Heart left ventricle (tissue), 16 donors: ENCODE results near the gene MROH8. TPM values are rescaled to one million over a fixed set of nuclear protein-coding genes. Genes with fewer than 3 reads are reported as not detected.

Experiments
- ATAC-seq, 4 donors: fragments of 200-7000 bp; cut with Tn5 transposase; one replicate each; pipeline ENCODE4 v1.9.1; 2020 to 2022; ENCODE audit warnings: moderate library complexity in 4 of 4, mild to moderate bottlenecking in 3 of 4, moderate number of reproducible peaks in 1 of 4
- DNase-seq, 5 donors: peaks; one replicate each; pipeline ENCODE4 v3.0.0-alpha.2; 2020
- H3K27ac ChIP-seq, 12 donors: fragments of 200-600 bp; sonication (generic) in 4 of 12; one replicate each; pipeline versions ENCODE4 v1.5.0 to v1.8.0; 2016 to 2022; ENCODE audit warnings: mild to moderate bottlenecking in 2 of 12
- H3K27me3 ChIP-seq, 9 donors: fragments of 200-600 bp; sonication (generic) in 2 of 9; one replicate each; pipeline versions ENCODE4 v1.5.1 to v1.8.0; 2016 to 2022; ENCODE audit warnings: mild to moderate bottlenecking in 3 of 9
- H3K36me3 ChIP-seq, 9 donors: fragments of 200-600 bp; sonication (generic) in 2 of 9; one replicate each; pipeline versions ENCODE4 v1.5.0 to v1.8.0; 2018 to 2022; ENCODE audit warnings: mild to moderate bottlenecking in 2 of 9
- H3K4me1 ChIP-seq, 12 donors: fragments of 200-600 bp; sonication (generic) in 4 of 12; one replicate each; pipeline versions ENCODE4 v1.5.0 to v1.8.0; 2016 to 2022; ENCODE audit warnings: mild to moderate bottlenecking in 3 of 12
- H3K4me3 ChIP-seq, 12 donors: fragments of 200-600 bp; sonication (generic) in 4 of 12; one replicate each; pipeline versions ENCODE4 v1.5.0 to v1.8.0; 2017 to 2022; ENCODE audit warnings: mild to moderate bottlenecking in 9 of 12, moderate library complexity in 4 of 12
- H3K9me3 ChIP-seq, 12 donors: fragments of 200-600 bp; sonication (generic) in 4 of 12; one replicate each; pipeline versions ENCODE4 v1.5.0 to v1.8.0; 2016 to 2022; ENCODE audit warnings: mild to moderate bottlenecking in 1 of 12
- POLR2A ChIP-seq, 2 donors: fragments of 450-650 bp; IDR thresholded peaks; one replicate each; pipeline ENCODE4 v1.6.1; 2017; ENCODE audit warnings: antibody characterized with exemption in 2 of 2, mild to moderate bottlenecking in 2 of 2, moderate library complexity in 2 of 2
- WGBS, 4 donors: extraction: QIAGEN DNeasy Blood & Tissue Kit in 2 of 4; methylation state at CpG; one replicate each; pipeline versions ENCODE4 v1.1.5 to v1.1.7; 2013 to 2018; 5-methylcytosine and 5-hydroxymethylcytosine counted together
- intact Hi-C, 10 donors: fragments of 100-400 bp; cut with DNase I; formaldehyde crosslinking; loops; one replicate each; pipeline versions ENCODE4 v1.11.1 to v1.14.2; 2022
- polyA plus RNA-seq, 2 donors: library from polyadenylated mRNA; stranded (reverse); fragments of 200-250 nt; gene quantifications; one replicate each; pipeline ENCODE4 v1.2.3, GENCODE V29; 2013
- total RNA-seq, 9 donors: library from RNA; depleted of rRNA in 2 of 9; stranded (reverse); fragments of >200 nt in 2 of 9; fragmentation: NEBNext Ultra II Directional in 3 of 9; extraction: Animal tissue kit (Norgen Biotek cat#: 25700) in 3 of 9; gene quantifications; one replicate each; pipeline versions ENCODE4 v1.1.0 to v1.2.4, GENCODE V29; 2016 to 2023
- TF ChIP-seq, protein P1 (sequence below), 12 donors: fragments of 200-600 bp; sonication (generic) in 4 of 12; IDR thresholded peaks; one replicate each; pipeline versions ENCODE4 v1.5.0 to v1.8.0; 2018 to 2022; ENCODE audit warnings: antibody characterized with exemption in 12 of 12, mild to moderate bottlenecking in 5 of 12
- donor health status: ischemic (EF 13 %, LVEDD 7.1; RV severe dilation, severe dysfunction).
- donor health status: healthy with polysubstance abuse.
- donor health status: DM: no; HTN: yes; CAD: no.
- donor health status: DM: no; HTN: no; CAD: no.
- donor health status: ischemic (EF 25% LVEDD 6.9; RV normal size, moderate dysfunction).
- donor health status: ischemic (EF 25% LVEDD 5.7; RV mildly dilated, moderate dysfunction).
- donor health status: healthy.
- donor health status: DM: yes; HTN: yes; CAD: no.
- donor health status: ischemic (EF 35%, LVEDD 5.7; RV mildly dilated, moderate dysfunction).
- donor health status: nonischemic (EF 11% LVEDD 7.7; RV severe dilation, severe dysfunction).
- donor health status: DM: yes; HTN: yes; CAD: no.
- donor health status: PGD.
- donor health status: ischemic (EF 29% LVEDD 5.4; RV normal size, mild dysfunction).
- donor health status: nonischemic (EF 23%, LVEDD 6.1; RV moderate dilation, normal function).

The MROH8 gene
- total and polyA plus RNA-seq, 11 donors: 1.4 to 8.1 (median 5.2) TPM

DNA sequence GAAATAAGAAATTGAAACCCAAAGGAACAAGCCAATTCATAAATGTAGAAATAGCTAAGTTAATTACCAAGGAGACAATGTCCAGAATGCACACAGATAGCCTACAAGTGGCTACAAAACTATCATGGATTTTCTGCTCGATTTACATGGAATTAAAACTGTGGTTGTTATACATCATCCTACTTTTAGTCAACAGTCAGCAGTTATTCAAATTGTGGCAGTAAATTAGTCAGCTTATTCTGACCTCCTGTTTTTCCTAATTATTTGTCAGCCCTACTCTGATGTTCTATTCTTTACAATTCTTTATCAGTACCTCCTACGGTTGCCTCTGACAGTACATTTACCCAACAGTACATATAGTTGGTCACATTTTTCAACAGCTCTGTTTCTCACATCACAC lies 113.2 kb downstream of the MROH8 start:
- 87 to 94% (median 92%) methylated on average over 2 of the region's 2 CpGs for WGBS, 4 donors
- ATAC-seq (no peak), DNase-seq (no peak)
- no peak for TF ChIP-seq POLR2A (IDR thresholded peaks at IDR 0.05)
- TF ChIP-seq, protein P1, sequence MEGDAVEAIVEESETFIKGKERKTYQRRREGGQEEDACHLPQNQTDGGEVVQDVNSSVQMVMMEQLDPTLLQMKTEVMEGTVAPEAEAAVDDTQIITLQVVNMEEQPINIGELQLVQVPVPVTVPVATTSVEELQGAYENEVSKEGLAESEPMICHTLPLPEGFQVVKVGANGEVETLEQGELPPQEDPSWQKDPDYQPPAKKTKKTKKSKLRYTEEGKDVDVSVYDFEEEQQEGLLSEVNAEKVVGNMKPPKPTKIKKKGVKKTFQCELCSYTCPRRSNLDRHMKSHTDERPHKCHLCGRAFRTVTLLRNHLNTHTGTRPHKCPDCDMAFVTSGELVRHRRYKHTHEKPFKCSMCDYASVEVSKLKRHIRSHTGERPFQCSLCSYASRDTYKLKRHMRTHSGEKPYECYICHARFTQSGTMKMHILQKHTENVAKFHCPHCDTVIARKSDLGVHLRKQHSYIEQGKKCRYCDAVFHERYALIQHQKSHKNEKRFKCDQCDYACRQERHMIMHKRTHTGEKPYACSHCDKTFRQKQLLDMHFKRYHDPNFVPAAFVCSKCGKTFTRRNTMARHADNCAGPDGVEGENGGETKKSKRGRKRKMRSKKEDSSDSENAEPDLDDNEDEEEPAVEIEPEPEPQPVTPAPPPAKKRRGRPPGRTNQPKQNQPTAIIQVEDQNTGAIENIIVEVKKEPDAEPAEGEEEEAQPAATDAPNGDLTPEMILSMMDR (IDR thresholded peaks at IDR 0.05): no peak
- no peak overlapping the region for H3K27ac ChIP-seq
- peaks cover 0 to 57% (median 33%) of the 10 kb centered on the region in 9 donors for H3K36me3 ChIP-seq
- intact Hi-C loops: no loop called here
- no peak overlapping the region for H3K4me3 ChIP-seq
- H3K9me3 ChIP-seq: no peaks in the 10 kb centered on the region
- H3K27me3 ChIP-seq: no peaks in the 10 kb centered on the region
- no peaks in the 10 kb centered on the region for H3K4me1 ChIP-seq

DNA sequence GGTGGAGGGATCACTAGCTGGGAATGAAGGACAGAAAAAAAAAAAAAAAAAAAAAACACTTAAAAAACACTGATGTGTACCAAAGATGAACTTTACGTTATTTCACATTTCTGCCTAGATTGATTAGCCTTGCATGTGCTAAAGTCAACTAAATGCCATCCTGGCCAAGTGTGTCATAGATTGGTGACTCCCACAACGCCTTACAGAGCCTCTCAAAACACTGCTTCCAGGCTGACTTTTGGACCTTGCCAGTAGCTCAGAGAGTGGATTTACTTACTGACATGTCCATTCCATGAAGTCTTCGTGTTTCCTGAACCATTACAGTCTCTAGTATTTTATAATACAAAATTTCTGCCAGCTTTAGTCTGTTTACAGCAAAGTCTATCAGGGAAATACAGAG lies 124.1 kb downstream of the MROH8 start:
- Histone ChIP-seq H3K27me3 (no peaks in the 10 kb centered on the region), H3K4me1 (no peaks in the 10 kb centered on the region), H3K36me3 (peaks cover 0 to 83% (median 72%) of the 10 kb centered on the region in 9 donors), H3K9me3 (no peaks in the 10 kb centered on the region), H3K4me3 (no peak overlapping the region), H3K27ac (no peak overlapping the region)
- no peak for TF ChIP-seq POLR2A (IDR thresholded peaks at IDR 0.05)
- TF ChIP-seq, protein P1 (IDR thresholded peaks at IDR 0.05): no peak
- 91 to 95% (median 95%) methylated on average over 3 of the region's 3 CpGs for WGBS, 4 donors
- ATAC-seq: no peak
- intact Hi-C loops: no loop called here
- DNase-seq: no peak

DNA sequence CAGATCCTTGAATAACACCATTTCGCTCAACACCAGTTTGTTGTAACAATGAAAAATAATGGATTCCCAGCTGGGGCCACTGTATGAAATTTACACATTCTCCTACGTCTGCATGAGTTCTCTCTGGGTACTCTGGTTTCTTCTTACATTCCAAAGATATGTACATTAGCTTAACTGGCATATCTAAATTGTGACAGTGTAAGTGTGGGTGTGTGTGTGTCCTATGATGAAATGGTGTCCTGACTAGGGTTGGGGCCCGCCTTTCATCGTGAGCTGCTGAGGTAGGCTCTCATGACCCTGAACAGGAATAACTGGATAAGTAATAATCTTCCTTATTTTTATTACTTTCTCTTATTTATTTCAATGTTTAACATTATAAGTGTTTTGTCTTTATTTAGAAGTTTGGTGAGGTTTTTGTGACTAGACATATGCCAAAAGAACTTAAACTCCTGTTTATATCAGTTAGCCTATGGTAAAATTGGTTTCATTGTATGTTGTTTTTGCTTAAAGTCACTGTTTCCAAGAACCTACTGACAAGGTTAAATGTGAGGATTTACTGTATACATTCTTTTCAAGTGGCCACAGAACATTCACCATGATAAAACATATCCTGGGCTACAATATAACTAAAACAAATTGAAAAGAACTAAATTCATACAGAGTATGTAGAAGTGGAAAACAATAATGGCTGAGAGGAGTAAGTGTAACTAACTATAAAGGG lies 126.0 kb downstream of the MROH8 start:
- no peak overlapping the region for H3K27ac ChIP-seq
- no peaks in the 10 kb centered on the region for H3K27me3 ChIP-seq
- no peak for ATAC-seq
- H3K4me3 ChIP-seq: no peak overlapping the region
- H3K36me3 ChIP-seq: peaks cover 0 to 70% (median 56%) of the 10 kb centered on the region in 9 donors
- intact Hi-C loops: no loop called here
- no peak for DNase-seq
- TF ChIP-seq, protein P1 (IDR thresholded peaks at IDR 0.05): no peak
- TF ChIP-seq POLR2A (IDR thresholded peaks at IDR 0.05): no peak
- H3K4me1 ChIP-seq: no peaks in the 10 kb centered on the region
- 94 to 98% (median 98%) methylated on average over 4 of the region's 4 CpGs for WGBS, 4 donors
- no peaks in the 10 kb centered on the region for H3K9me3 ChIP-seq

Other genes starting within 250 kb of the MROH8 start
- 100 to 1,000 TPM in 1 of 9 donors, 10 to 100 TPM in 8; 13.9 to 164 (median 47.0) TPM for gene SAMHD1, start 227.8 kb downstream of the MROH8 start, total RNA-seq
- 10 to 100 TPM; 25.3 to 39.3 TPM for gene SAMHD1, start 227.8 kb downstream of the MROH8 start, polyA plus RNA-seq
- gene RBL1, start 83.6 kb downstream of the MROH8 start, total RNA-seq: 1 to 10 TPM; 2.0 to 6.7 (median 4.3) TPM
- gene RBL1, start 83.6 kb downstream of the MROH8 start, polyA plus RNA-seq: 1 to 10 TPM; 1.0 to 1.7 TPM
- 100 to 1,000 TPM in 5 of 9 donors, 10 to 100 TPM in 4; 74.6 to 174 (median 105) TPM for gene RPN2, start 218 bp downstream of the MROH8 start, total RNA-seq
- gene RPN2, start 218 bp downstream of the MROH8 start, polyA plus RNA-seq: 100 to 1,000 TPM in 1 of 2 donors, 10 to 100 TPM in 1; 36.3 to 206 TPM
- gene GHRH, start 82.3 kb upstream of the MROH8 start, total RNA-seq: not detected
- gene GHRH, start 82.3 kb upstream of the MROH8 start, polyA plus RNA-seq: not detected
- gene MANBAL, start 110.1 kb upstream of the MROH8 start, total RNA-seq: 10 to 100 TPM; 14.0 to 25.6 (median 20.4) TPM
- gene MANBAL, start 110.1 kb upstream of the MROH8 start, polyA plus RNA-seq: 10 to 100 TPM; 19.2 to 54.9 TPM
- gene SRC, start 166.6 kb upstream of the MROH8 start, total RNA-seq: 10 to 100 TPM in 1 of 9 donors, 1 to 10 TPM in 8; 3.0 to 19.9 (median 5.2) TPM
- gene SRC, start 166.6 kb upstream of the MROH8 start, polyA plus RNA-seq: 1 to 10 TPM; 2.5 to 3.0 TPM